ENCODE data around the gene PRKAR1B.

GRCh38 chr7:650339-651031, 76.6 kb downstream of the PRKAR1B start:
- no peak for TF ChIP-seq CTCF (IDR thresholded peaks at IDR 0.05)
- TF ChIP-seq EZH2phosphoT487 (IDR thresholded peaks at IDR 0.05), result no peak
